ENCODE measurements around the gene PPIP5K2.
"Not testable (repeated sequence)": the region's sequence is repeated elsewhere in the genome, so short reads cannot be mapped to it uniquely, and the experiment has no call there.

Gene PPIP5K2

GRCh38 chr5:103119765-103120606 lies at the start of gene PPIP5K2, which contains the start of gene GIN1:
Gene PPIP5K2, plus strand, starts transcription at chr5:103120301. Its CDS starts 9,289 bp downstream, at chr5:103129590.
Gene GIN1, minus strand, starts transcription at chr5:103120138. Its CDS starts 11,431 bp downstream, at chr5:103108707.
- peak; percentile 95 for DNase-seq

- DNase-seq = not testable (repeated sequence)
Observed at GRCh38 chr5:103073500-103073899, 46.6 kb upstream of the PPIP5K2 start.

- no peak for DNase-seq
Observed at GRCh38 chr5:103075442-103075841, 44.7 kb upstream of the PPIP5K2 start.

GRCh38 chr5:103079796-103080195 lies 40.3 kb upstream of the PPIP5K2 start:
- DNase-seq = no peak

- no peak for DNase-seq
Observed at GRCh38 chr5:103086547-103086946, 33.6 kb upstream of the PPIP5K2 start.

- no peak for DNase-seq
Observed at GRCh38 chr5:103089272-103089671, 30.8 kb upstream of the PPIP5K2 start.

- no peak for DNase-seq
Observed at GRCh38 chr5:103090791-103091190, 29.3 kb upstream of the PPIP5K2 start.

- DNase-seq = no peak
Observed at GRCh38 chr5:103092676-103093075, 27.4 kb upstream of the PPIP5K2 start.

GRCh38 chr5:103093727-103094126 lies 26.4 kb upstream of the PPIP5K2 start:
- no peak for DNase-seq

GRCh38 chr5:103094737-103095136 lies 25.4 kb upstream of the PPIP5K2 start:
- DNase-seq = no peak

- no peak for DNase-seq
Observed at GRCh38 chr5:103098993-103099392, 21.1 kb upstream of the PPIP5K2 start.

GRCh38 chr5:103101079-103101750 lies 18.9 kb upstream of the PPIP5K2 start:
- DNase-seq = no peak

- no peak for DNase-seq
Observed at GRCh38 chr5:103102234-103102633, 17.9 kb upstream of the PPIP5K2 start.

GRCh38 chr5:103108086-103108485 lies 12.0 kb upstream of the PPIP5K2 start:
- no peak for DNase-seq

GRCh38 chr5:103109277-103109676 lies 10.8 kb upstream of the PPIP5K2 start:
- DNase-seq = no peak

GRCh38 chr5:103110403-103110802 lies 9.7 kb upstream of the PPIP5K2 start:
- DNase-seq = no peak

- DNase-seq = no peak
Observed at GRCh38 chr5:103111468-103111867, 8.6 kb upstream of the PPIP5K2 start.

GRCh38 chr5:103112910-103113309 lies 7.2 kb upstream of the PPIP5K2 start:
- no peak for DNase-seq

GRCh38 chr5:103114440-103114839 lies 5.7 kb upstream of the PPIP5K2 start:
- DNase-seq = no peak

- no peak for DNase-seq
Observed at GRCh38 chr5:103117471-103117991, 2.6 kb upstream of the PPIP5K2 start.

- no peak for DNase-seq
Observed at GRCh38 chr5:103119070-103119764, 884 bp upstream of the PPIP5K2 start.

GRCh38 chr5:103120607-103121200 lies 603 bp downstream of the PPIP5K2 start:
- DNase-seq = no peak

GRCh38 chr5:103122242-103122641 lies 2.1 kb downstream of the PPIP5K2 start:
- no peak for DNase-seq

Measured in stimulated activated naive CD4-positive, alpha-beta T cell treated with Interleukin-2 at 50 U/mL for 16 hours (primary cell).